HepG2 (cell line): ENCODE measurements around the gene NDUFAF3. TPM values are rescaled to one million over a fixed set of nuclear protein-coding genes. Genes with fewer than 3 reads are reported as not detected.

Experiments
- AGO2 ChIP-seq: fragments of 200-400 bp; formaldehyde crosslinking; optimal IDR thresholded peaks from 2 replicates; pipeline ENCODE3; 2017; ENCODE audit warnings: mild to moderate bottlenecking, low read depth, low read length, moderate library complexity
- CENPT ChIP-seq: sonication (generic); formaldehyde crosslinking; IDR thresholded peaks from 2 replicates; pipeline ENCODE4 v1.8.0; 2022; ENCODE audit warnings: low read depth, mild to moderate bottlenecking, moderate library complexity, missing genetic modification reagents
- EHMT2 ChIP-seq: fragments of 200-600 bp; sonication (generic); IDR thresholded peaks from 2 replicates; pipeline ENCODE4 v1.7.0; 2017; ENCODE audit warnings: antibody characterized with exemption, low read depth, low read length, borderline replicate concordance
- GTF2F1 ChIP-seq: fragments of 150-350 bp; IDR thresholded peaks from 2 replicates; pipeline ENCODE4 v1.6.1; 2014; ENCODE audit warnings: low read length
- GZF1 ChIP-seq: sonication (generic); formaldehyde crosslinking; IDR thresholded peaks from 2 replicates; pipeline ENCODE4 v1.5.1; 2020; ENCODE audit warnings: mild to moderate bottlenecking, missing genetic modification reagents
- HDAC6 ChIP-seq: fragments of 200-600 bp; sonication (generic); IDR thresholded peaks from 2 replicates; pipeline ENCODE4 v1.7.0; 2017; ENCODE audit warnings: mild to moderate bottlenecking, antibody characterized with exemption, low read length, low read depth
- JUN ChIP-seq: sonication (generic); formaldehyde crosslinking; IDR thresholded peaks from 2 replicates; pipeline ENCODE4 v1.4.0; 2020; ENCODE audit warnings: mild to moderate bottlenecking, missing genetic modification reagents
- KAT7 ChIP-seq: IDR thresholded peaks from 2 replicates; pipeline ENCODE4 v1.6.1; 2018; ENCODE audit warnings: borderline replicate concordance, missing compliant biosample characterization
- KLF6 ChIP-seq: IDR thresholded peaks from 2 replicates; pipeline ENCODE4 v1.8.0; 2016; ENCODE audit warnings: missing biosample characterization, missing genetic modification reagents
- NR2F6 ChIP-seq, 2 experiments: IDR thresholded peaks; 2 replicates each; pipeline ENCODE4 v1.6.1; 2016; ENCODE audit warnings: antibody characterized with exemption in 1 of 2, mild to moderate bottlenecking in 1 of 2
- RXRB ChIP-seq: IDR thresholded peaks from 2 replicates; pipeline ENCODE4 v1.6.1; 2016; ENCODE audit warnings: borderline replicate concordance, missing genetic modification reagents, missing compliant biosample characterization
- SIN3A ChIP-seq: IDR thresholded peaks from 2 replicates; pipeline ENCODE4 v1.6.1; 2011; ENCODE audit warnings: low read depth, mild to moderate bottlenecking, control low read depth, low read length, borderline replicate concordance
- TAF1 ChIP-seq: sonication (generic); formaldehyde crosslinking; IDR thresholded peaks from 2 replicates; pipeline ENCODE4 v1.4.0; 2020; ENCODE audit warnings: missing genetic modification reagents
- ZNF367 ChIP-seq: sonication (generic); formaldehyde crosslinking; IDR thresholded peaks from 2 replicates; pipeline ENCODE4 v1.4.0; 2020; ENCODE audit warnings: missing genetic modification reagents, borderline replicate concordance
- ZNF792 ChIP-seq: IDR thresholded peaks from 2 replicates; pipeline ENCODE4 v1.6.1; 2016
- polyA plus RNA-seq, 8 experiments: library from polyadenylated mRNA; depleted of rRNA in 3 of 8; stranded (reverse) in 7 of 8; unstranded in 1 of 8; fragments of >200 nt; fragmentation: Illumina TruSeq in 4 of 8; extraction: Trizol in 4 of 8; gene quantifications; 2 replicates each; pipeline versions ENCODE4 v1.2.1 to v1.2.3, GENCODE V29; 2011 to 2016; ENCODE audit warnings: low read depth in 4 of 8, missing spikeins in 1 of 8, mixed read lengths in 1 of 8; ENCODE audit not compliant: insufficient read depth in 1 of 8
- total RNA-seq, 5 experiments: library from RNA; depleted of rRNA; stranded (reverse); fragments of >200 nt; fragmentation: Illumina TruSeq; extraction: Trizol; gene quantifications; 2 replicates each; pipeline ENCODE4 v1.2.3, GENCODE V29; 2016; ENCODE audit warnings: low read depth in 1 of 5
- TF ChIP-seq, protein P1 (sequence below): sonication (generic); formaldehyde crosslinking; IDR thresholded peaks from 2 replicates; pipeline ENCODE4 v1.8.0; 2023; ENCODE audit warnings: mild to moderate bottlenecking, missing genetic modification reagents
- TF ChIP-seq, protein P2 (sequence below): sonication (generic); formaldehyde crosslinking; IDR thresholded peaks from 2 replicates; pipeline ENCODE4 v1.4.0; 2020; ENCODE audit warnings: missing genetic modification reagents
- TF ChIP-seq, protein P3 (sequence below): sonication (generic); formaldehyde crosslinking; IDR thresholded peaks from 2 replicates; pipeline ENCODE4 v1.8.1; 2023; ENCODE audit warnings: mild to moderate bottlenecking, missing genetic modification reagents
- TF ChIP-seq, protein P4 (sequence below): sonication (generic); IDR thresholded peaks from 2 replicates; pipeline ENCODE4 v1.6.1; 2016; ENCODE audit warnings: low read depth, borderline replicate concordance
- TF ChIP-seq, protein P5 (sequence below): sonication (generic); formaldehyde crosslinking; IDR thresholded peaks from 2 replicates; pipeline ENCODE4 v1.4.0; 2020; ENCODE audit warnings: missing genetic modification reagents, borderline replicate concordance

Gene NDUFAF3
- total and polyA plus RNA-seq, 2 of the 13 experiments (the other 11 are each of a cell fraction or from before 2014, with no cell fraction given) = 39.0 to 50.0 TPM

DNA sequence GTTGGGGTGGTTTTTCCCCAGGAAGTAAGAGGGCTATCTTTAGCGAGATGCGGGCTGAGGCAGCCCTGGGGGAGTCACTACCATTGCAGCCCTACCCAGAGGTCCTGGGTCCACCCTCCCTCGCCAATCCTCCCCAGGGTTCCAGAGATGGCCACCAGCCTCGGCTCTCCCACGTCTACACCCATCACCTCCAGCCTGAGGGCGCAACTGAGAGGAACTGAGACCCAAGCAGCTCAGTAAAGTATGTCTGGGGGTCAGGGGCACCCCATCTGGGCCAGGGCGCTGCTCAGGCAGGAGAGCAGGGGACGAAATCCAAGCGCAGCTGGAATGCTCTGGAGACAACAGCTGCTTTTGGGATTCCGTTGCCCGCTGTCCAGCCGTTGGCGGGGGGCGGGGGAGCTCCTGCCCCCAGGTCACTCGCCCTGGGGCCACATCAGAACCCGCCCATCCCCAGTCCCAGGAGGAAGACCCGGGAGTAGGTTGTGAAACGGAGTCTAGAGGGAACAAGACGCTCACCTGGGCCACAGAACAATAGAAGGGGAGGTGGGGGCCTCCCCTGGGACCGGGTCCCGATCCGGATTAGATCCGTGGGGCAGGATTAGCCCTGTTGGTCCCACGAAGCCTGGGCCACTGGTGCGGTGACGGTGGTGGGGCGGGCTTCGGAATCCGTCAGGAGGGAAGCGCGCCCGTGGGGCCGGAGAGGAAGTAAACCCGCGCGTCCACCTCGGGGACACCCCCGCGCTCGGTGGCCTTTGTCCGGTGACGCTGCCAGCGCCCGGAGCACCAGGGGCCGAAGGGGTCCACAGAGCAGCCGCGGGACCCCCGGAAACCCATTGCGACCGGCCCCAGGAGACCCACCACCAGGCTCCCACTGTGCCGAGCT, 1.4 kb upstream of the NDUFAF3 start (continued):
- TF ChIP-seq, protein P1, sequence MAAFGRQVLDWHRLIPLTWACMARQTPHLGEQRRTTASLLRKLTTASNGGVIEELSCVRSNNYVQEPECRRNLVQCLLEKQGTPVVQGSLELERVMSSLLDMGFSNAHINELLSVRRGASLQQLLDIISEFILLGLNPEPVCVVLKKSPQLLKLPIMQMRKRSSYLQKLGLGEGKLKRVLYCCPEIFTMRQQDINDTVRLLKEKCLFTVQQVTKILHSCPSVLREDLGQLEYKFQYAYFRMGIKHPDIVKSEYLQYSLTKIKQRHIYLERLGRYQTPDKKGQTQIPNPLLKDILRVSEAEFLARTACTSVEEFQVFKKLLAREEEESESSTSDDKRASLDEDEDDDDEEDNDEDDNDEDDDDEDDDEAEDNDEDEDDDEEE = 0 out of 2 replicates have a peak, but pooled peaks have one; percentile 33
- TF ChIP-seq, protein P2, sequence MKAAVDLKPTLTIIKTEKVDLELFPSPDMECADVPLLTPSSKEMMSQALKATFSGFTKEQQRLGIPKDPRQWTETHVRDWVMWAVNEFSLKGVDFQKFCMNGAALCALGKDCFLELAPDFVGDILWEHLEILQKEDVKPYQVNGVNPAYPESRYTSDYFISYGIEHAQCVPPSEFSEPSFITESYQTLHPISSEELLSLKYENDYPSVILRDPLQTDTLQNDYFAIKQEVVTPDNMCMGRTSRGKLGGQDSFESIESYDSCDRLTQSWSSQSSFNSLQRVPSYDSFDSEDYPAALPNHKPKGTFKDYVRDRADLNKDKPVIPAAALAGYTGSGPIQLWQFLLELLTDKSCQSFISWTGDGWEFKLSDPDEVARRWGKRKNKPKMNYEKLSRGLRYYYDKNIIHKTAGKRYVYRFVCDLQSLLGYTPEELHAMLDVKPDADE = no peak
- TF ChIP-seq AGO2 (peak; percentile 94), ZNF792 (CRISPR knock-in tag) (no peak), SIN3A (no peak), GTF2F1 (no peak), EHMT2 (no peak), GZF1 (CRISPR knock-in tag) (no peak), RXRB (CRISPR knock-in tag) (no peak), KAT7 (CRISPR knock-in tag) (peak; percentile 68; the same call in 1 of the 2 replicates), KLF6 (no peak), TAF1 (CRISPR knock-in tag) (no peak), ZNF367 (CRISPR knock-in tag) (no peak), JUN (CRISPR knock-in tag) (0 out of 2 replicates have a peak, but pooled peaks have one; percentile 49), NR2F6 (IDR thresholded peaks at IDR 0.05) (0 out of 2 replicates have a peak, but pooled peaks have one; percentile 37), NR2F6 (CRISPR knock-in tag; IDR thresholded peaks at IDR 0.05) (0 out of 2 replicates have a peak, but pooled peaks have one; percentile 19), CENPT (CRISPR knock-in tag) (0 out of 2 replicates have a peak, but pooled peaks have one; percentile 37), HDAC6 (no peak)
- TF ChIP-seq, protein P3, sequence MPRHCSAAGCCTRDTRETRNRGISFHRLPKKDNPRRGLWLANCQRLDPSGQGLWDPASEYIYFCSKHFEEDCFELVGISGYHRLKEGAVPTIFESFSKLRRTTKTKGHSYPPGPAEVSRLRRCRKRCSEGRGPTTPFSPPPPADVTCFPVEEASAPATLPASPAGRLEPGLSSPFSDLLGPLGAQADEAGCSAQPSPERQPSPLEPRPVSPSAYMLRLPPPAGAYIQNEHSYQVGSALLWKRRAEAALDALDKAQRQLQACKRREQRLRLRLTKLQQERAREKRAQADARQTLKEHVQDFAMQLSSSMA (CRISPR knock-in tag) = 0 out of 2 replicates have a peak, but pooled peaks have one; percentile 4
- TF ChIP-seq, protein P4, sequence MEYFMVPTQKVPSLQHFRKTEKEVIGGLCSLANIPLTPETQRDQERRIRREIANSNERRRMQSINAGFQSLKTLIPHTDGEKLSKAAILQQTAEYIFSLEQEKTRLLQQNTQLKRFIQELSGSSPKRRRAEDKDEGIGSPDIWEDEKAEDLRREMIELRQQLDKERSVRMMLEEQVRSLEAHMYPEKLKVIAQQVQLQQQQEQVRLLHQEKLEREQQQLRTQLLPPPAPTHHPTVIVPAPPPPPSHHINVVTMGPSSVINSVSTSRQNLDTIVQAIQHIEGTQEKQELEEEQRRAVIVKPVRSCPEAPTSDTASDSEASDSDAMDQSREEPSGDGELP = peak; percentile 75; the same call in 1 of the 2 replicates
- TF ChIP-seq, protein P5, sequence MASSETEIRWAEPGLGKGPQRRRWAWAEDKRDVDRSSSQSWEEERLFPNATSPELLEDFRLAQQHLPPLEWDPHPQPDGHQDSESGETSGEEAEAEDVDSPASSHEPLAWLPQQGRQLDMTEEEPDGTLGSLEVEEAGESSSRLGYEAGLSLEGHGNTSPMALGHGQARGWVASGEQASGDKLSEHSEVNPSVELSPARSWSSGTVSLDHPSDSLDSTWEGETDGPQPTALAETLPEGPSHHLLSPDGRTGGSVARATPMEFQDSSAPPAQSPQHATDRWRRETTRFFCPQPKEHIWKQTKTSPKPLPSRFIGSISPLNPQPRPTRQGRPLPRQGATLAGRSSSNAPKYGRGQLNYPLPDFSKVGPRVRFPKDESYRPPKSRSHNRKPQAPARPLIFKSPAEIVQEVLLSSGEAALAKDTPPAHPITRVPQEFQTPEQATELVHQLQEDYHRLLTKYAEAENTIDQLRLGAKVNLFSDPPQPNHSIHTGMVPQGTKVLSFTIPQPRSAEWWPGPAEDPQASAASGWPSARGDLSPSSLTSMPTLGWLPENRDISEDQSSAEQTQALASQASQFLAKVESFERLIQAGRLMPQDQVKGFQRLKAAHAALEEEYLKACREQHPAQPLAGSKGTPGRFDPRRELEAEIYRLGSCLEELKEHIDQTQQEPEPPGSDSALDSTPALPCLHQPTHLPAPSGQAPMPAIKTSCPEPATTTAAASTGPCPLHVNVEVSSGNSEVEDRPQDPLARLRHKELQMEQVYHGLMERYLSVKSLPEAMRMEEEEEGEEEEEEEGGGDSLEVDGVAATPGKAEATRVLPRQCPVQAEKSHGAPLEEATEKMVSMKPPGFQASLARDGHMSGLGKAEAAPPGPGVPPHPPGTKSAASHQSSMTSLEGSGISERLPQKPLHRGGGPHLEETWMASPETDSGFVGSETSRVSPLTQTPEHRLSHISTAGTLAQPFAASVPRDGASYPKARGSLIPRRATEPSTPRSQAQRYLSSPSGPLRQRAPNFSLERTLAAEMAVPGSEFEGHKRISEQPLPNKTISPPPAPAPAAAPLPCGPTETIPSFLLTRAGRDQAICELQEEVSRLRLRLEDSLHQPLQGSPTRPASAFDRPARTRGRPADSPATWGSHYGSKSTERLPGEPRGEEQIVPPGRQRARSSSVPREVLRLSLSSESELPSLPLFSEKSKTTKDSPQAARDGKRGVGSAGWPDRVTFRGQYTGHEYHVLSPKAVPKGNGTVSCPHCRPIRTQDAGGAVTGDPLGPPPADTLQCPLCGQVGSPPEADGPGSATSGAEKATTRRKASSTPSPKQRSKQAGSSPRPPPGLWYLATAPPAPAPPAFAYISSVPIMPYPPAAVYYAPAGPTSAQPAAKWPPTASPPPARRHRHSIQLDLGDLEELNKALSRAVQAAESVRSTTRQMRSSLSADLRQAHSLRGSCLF (CRISPR knock-in tag) = no peak
